Mucosa of stomach (tissue), 1 donor: Measurements from ENCODE around the gene PCDHA6.
"Not testable (repeated sequence)": the region's sequence is repeated elsewhere in the genome, so short reads cannot be mapped to it uniquely, and the experiment has no call there.

Experiments
- H3K27me3 ChIP-seq: one replicate; pipeline ENCODE4 v1.7.0; 2013; ENCODE audit warnings: mild to moderate bottlenecking, low read length; ENCODE audit not compliant: control insufficient read depth, insufficient read depth
- H3K36me3 ChIP-seq: one replicate; pipeline ENCODE4 v1.7.0; 2013; ENCODE audit warnings: low read length; ENCODE audit not compliant: control insufficient read depth, insufficient read depth
- H3K4me1 ChIP-seq: one replicate; pipeline ENCODE4 v1.7.0; 2013; ENCODE audit warnings: mild to moderate bottlenecking, low read length; ENCODE audit not compliant: control insufficient read depth, insufficient read depth
- H3K4me3 ChIP-seq: one replicate; pipeline ENCODE4 v1.7.0; 2013; ENCODE audit warnings: low read length
- H3K9ac ChIP-seq: one replicate; pipeline ENCODE4 v1.7.0; 2013; ENCODE audit warnings: mild to moderate bottlenecking, low read length, moderate library complexity
- H3K9me3 ChIP-seq: one replicate; pipeline ENCODE4 v1.7.0; 2013; ENCODE audit warnings: mild to moderate bottlenecking, low read length, moderate library complexity; ENCODE audit not compliant: control insufficient read depth
- donor health status: Pancreatic carcinoma.

Gene PCDHA6

DNA sequence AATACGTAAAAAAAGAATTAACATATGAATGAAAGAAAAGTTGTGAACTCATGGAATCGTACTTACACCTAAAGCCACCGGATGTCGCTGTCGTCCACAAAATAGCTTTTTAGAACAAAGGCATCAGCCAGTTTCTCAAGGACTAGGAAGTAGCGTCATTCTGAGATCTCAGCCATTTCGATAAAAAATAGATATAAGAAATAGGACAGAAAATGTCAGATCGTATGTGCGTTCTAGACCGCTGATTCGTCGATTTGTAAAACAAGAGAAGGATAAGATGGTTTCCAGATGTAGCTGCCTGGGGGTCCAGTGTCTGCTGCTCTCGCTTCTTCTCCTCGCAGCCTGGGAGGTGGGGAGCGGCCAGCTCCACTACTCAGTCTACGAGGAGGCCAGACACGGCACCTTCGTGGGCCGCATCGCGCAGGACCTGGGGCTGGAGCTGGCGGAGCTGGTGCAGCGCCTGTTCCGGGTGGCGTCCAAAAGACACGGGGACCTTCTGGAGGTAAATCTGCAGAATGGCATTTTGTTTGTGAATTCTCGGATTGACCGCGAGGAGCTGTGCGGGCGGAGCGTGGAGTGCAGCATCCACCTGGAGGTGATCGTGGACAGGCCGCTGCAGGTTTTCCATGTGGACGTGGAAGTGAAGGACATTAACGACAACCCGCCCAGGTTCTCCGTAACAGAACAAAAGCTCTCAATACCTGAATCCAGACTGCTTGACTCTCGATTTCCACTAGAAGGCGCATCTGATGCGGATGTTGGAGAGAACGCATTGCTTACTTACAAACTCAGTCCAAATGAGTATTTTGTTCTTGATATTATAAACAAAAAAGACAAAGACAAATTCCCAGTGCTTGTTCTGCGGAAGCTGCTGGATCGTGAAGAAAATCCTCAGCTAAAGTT lies 28.3 kb downstream of the PCDHA6 start, which contains the start of gene PCDHA10:
PCDHA10 (plus strand) TSS at position 126 of the 903 bp plus-strand sequence; CDS start at position 278, 152 bp downstream.
- H3K27me3 ChIP-seq, result no peaks in the 10 kb centered on the region
- no peaks in the 10 kb centered on the region for H3K36me3 ChIP-seq
- no peaks in the 10 kb centered on the region for H3K9me3 ChIP-seq
- no peak within 1 kb of the TSS for H3K4me3 ChIP-seq
- no peaks in the 10 kb centered on the region for H3K4me1 ChIP-seq
- no peak within 1 kb of the TSS for H3K9ac ChIP-seq

GRCh38 chr5:140857177-140857986 lies 29.6 kb downstream of the PCDHA6 start:
- Histone ChIP-seq H3K9ac (no peak overlapping the region), H3K9me3 (no peaks in the 10 kb centered on the region), H3K4me3 (no peak overlapping the region), H3K4me1 (no peaks in the 10 kb centered on the region), H3K27me3 (no peaks in the 10 kb centered on the region), H3K36me3 (no peaks in the 10 kb centered on the region)

DNA sequence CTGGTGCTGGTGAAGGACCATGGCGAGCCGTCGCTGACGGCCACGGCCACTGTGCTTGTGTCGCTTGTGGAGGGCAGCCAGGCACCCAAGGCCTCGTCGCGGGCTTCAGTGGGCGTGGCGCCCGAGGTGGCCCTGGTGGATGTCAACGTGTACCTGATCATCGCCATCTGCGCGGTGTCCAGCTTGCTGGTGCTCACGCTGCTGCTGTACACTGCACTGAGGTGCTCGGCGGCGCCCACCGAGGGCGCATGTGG lies 30.2 kb downstream of the PCDHA6 start:
- no peaks in the 10 kb centered on the region for H3K4me1 ChIP-seq
- H3K4me3 ChIP-seq, result no peak overlapping the region
- no peaks in the 10 kb centered on the region for H3K36me3 ChIP-seq
- no peaks in the 10 kb centered on the region for H3K27me3 ChIP-seq
- no peak overlapping the region for H3K9ac ChIP-seq
- H3K9me3 ChIP-seq, result no peaks in the 10 kb centered on the region

DNA sequence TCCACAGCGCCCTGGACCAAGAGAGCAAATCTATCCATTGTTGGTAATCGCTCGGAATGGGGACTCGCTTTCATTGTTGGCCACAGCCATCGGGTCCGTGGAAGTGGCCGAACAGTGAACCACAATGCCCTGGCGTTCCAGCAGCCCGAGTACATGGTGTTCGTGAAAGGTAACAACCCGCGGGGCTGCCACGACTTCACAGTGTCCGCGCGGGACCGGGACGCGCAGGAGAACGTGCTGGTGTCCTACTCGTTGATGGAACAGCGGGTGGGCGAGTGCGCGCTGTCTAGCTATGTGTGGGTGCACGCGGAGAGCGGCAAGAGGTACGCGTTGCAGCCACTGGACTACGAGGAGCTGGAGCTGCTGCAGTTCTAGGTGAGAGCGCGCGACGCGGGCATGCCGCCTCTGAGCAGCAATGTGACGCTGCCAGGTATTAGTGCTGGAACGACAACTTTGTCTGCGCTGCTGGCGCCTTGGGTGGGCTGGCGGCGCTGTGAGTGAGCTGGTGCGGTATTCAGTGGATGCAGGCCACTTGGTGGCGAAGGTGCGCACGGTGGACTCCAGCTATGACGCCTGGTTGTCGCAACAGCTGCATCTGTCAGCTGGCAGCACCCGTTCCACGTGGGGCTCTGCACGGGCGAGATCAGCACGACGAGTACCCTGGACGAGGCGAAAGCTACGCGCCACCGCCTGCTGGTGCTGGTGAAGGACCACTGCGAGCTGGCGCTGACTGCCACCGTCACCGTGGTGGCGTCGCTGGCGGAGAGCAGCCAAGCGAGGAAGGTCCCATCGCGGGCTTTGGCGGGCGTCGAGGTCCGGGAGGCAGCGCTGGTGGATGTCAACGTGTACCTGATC lies 34.9 kb downstream of the PCDHA6 start:
- Histone ChIP-seq H3K27me3 (no peaks in the 10 kb centered on the region), H3K4me3 (no peak overlapping the region), H3K4me1 (no peaks in the 10 kb centered on the region), H3K36me3 (no peaks in the 10 kb centered on the region), H3K9ac (no peak overlapping the region), H3K9me3 (no peaks in the 10 kb centered on the region)

DNA sequence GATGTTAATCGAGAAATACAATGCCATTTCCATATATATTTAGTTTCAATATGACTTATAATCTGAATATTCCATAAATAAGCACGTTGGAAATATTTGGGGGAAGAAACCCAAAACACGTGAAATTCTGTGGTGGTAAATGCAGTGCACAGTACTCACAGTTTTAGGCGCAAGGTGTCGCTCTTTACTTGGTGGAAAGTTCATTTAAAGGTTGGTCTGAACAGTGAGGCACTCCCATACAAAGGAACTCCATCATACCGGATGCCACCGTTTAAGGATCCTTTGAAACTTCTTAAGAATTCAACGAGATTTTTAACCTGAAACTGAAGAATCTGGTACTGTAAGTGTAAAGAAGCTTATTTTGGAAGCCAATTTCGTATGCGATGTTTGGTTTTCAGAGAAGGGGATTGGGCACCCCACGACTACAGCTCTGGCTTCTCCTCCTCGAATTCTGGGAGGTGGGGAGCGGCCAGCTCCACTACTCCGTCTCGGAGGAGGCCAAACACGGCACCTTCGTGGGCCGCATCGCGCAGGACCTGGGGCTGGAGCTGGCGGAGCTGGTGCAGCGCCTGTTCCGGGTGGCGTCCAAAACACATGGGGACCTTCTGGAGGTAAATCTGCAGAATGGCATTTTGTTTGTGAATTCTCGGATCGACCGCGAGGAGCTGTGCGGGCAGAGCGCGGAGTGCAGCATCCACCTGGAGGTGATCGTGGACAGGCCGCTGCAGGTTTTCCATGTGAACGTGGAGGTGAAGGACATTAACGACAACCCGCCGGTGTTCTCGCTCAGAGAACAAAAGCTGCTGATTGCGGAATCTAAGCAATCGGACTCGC lies 41.2 kb downstream of the PCDHA6 start, which contains the start of gene PCDHA11:
PCDHA11 (plus strand) TSS at position 237 of the 834 bp plus-strand sequence; CDS start at position 384, 147 bp downstream.
- no peaks in the 10 kb centered on the region for H3K27me3 ChIP-seq
- H3K36me3 ChIP-seq, result no peaks in the 10 kb centered on the region
- no peak within 1 kb of the TSS for H3K9ac ChIP-seq
- H3K4me1 ChIP-seq, result no peaks in the 10 kb centered on the region
- H3K9me3 ChIP-seq, result no peaks in the 10 kb centered on the region
- no peak within 1 kb of the TSS for H3K4me3 ChIP-seq

DNA sequence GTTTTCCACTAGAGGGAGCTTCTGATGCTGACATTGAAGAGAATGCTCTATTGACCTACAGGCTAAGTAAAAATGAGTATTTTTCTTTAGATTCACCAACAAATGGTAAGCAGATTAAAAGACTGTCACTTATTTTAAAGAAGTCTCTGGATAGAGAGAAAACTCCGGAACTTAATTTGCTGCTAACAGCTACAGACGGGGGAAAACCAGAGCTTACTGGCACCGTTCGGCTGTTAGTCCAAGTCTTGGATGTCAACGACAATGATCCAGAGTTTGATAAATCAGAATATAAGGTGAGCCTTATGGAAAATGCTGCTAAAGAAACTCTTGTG lies 41.8 kb downstream of the PCDHA6 start:
- no peak overlapping the region for H3K4me3 ChIP-seq
- no peaks in the 10 kb centered on the region for H3K36me3 ChIP-seq
- H3K27me3 ChIP-seq, result no peaks in the 10 kb centered on the region
- no peak overlapping the region for H3K9ac ChIP-seq
- no peaks in the 10 kb centered on the region for H3K4me1 ChIP-seq
- H3K9me3 ChIP-seq, result no peaks in the 10 kb centered on the region

DNA sequence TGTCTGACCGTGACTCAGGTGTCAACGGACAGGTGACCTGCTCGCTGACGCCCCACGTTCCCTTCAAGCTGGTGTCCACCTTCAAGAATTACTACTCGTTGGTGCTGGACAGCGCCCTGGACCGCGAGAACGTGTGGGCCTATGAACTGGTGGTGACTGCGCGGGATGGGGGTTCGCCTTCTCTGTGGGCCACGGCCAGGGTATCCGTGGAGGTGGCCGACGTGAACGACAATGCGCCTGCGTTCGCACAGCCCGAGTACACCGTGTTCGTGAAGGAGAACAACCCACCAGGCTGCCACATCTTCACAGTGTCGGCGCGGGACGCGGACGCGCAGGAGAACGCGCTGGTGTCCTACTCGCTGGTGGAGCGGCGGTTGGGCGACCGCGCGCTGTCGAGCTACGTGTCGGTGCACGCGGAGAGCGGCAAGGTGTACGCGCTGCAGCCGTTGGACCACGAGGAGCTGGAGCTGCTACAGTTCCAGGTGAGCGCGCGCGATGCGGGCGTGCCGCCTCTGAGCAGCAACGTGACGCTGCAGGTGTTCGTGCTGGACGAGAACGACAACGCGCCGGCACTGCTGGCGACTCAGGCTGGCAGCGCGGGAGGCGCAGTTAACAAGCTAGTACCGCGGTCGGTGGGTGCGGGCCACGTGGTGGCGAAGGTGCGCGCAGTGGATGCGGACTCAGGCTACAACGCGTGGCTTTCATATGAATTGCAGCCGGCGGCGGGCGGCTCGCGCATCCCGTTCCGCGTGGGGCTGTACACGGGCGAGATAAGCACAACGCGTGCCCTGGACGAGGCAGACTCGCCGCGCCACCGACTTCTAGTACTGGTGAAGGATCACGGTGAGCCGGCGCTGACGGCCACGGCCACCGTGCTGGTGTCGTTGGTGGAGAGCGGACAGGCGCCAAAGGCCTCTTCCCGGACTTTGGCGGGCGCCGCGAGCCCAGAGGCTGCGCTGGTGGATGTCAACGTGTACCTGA lies 42.8 kb downstream of the PCDHA6 start:
- Histone ChIP-seq H3K27me3 (peaks cover 4% of the 10 kb centered on the region), H3K4me3 (no peak overlapping the region), H3K9me3 (no peaks in the 10 kb centered on the region)

DNA sequence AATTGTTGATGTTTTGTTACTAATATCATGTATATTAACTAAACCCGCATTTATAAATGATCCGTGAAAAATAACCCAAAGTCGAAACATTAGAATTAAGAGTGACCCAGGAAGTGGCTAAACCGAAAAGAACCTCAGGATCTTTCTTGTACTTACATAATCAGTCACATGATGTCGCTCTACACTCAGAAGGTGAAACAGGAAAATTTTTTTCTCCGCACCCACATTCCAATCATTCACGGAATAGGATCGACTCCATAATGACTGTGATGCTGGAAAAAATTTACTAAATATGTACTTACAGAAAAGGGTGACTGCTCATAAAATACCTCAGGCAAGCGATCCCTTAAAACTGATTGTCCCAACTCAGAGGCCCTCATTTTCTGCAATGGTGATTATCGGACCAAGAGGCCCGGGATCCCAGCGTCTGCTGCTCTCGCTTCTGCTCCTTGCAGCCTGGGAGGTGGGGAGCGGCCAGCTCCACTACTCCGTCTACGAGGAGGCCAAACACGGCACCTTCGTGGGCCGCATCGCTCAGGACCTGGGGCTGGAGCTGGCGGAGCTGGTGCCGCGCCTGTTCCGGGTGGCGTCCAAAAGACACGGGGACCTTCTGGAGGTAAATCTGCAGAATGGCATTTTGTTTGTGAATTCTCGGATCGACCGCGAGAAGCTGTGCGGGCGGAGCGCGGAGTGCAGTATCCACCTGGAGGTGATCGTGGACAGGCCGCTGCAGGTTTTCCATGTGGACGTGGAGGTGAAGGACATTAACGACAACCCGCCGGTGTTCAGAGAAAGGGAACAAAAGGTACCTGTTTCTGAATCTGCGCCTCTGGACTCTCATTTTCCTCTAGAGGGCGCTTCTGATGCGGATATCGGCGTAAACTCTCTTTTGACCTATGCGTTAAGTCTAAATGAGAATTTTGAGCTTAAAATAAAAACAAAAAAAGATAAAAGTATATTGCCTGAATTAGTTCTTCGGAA lies 47.6 kb downstream of the PCDHA6 start, which contains the start of gene PCDHA12:
PCDHA12 (plus strand) TSS at position 224 of the 981 bp plus-strand sequence; CDS start at position 389, 165 bp downstream.
- Histone ChIP-seq H3K27me3 (peaks cover 4% of the 10 kb centered on the region), H3K36me3 (no peaks in the 10 kb centered on the region), H3K9ac (no peak within 1 kb of the TSS), H3K4me3 (no peak within 1 kb of the TSS), H3K9me3 (no peaks in the 10 kb centered on the region), H3K4me1 (no peaks in the 10 kb centered on the region)

More for the DNA sequence above, 42.8 kb downstream of the PCDHA6 start:
- H3K36me3 ChIP-seq, result no peaks in the 10 kb centered on the region
- H3K4me1 ChIP-seq, result no peaks in the 10 kb centered on the region
- H3K9ac ChIP-seq, result no peak overlapping the region

- H3K27me3 ChIP-seq, H3K9ac ChIP-seq, H3K4me3 ChIP-seq: not testable (repeated sequence)
Observed at GRCh38 chr5:140876541-140877261, 48.9 kb downstream of the PCDHA6 start.

More at GRCh38 chr5:140876541-140877261, 48.9 kb downstream of the PCDHA6 start:
- not testable (repeated sequence) for H3K4me1 ChIP-seq, H3K9me3 ChIP-seq, H3K36me3 ChIP-seq
